HEK293 (cell line): ENCODE results near the gene SAMD3.

Source experiments
- ELK4 ChIP-seq: IDR thresholded peaks from 2 replicates; pipeline ENCODE4 v1.6.1; 2011; ENCODE audit warnings: mild to moderate bottlenecking, low read depth, low read length, borderline replicate concordance
- KLF17 ChIP-seq: fragments of 450-650 bp; formaldehyde crosslinking; IDR thresholded peaks from 2 replicates; pipeline ENCODE4 v1.5.1; 2016; ENCODE audit warnings: missing biosample characterization, missing genetic modification characterization
- MEIS1 ChIP-seq: sonication (generic); formaldehyde crosslinking; IDR thresholded peaks from 2 replicates; pipeline ENCODE4 v1.8.1; 2022; ENCODE audit warnings: missing genetic modification reagents, mild to moderate bottlenecking, borderline replicate concordance
- PBX3 ChIP-seq: sonication (generic); formaldehyde crosslinking; IDR thresholded peaks from 2 replicates; pipeline ENCODE4 v1.8.1; 2022; ENCODE audit warnings: mild to moderate bottlenecking, moderate library complexity, missing genetic modification reagents
- PRDM10 ChIP-seq: fragments of 450-650 bp; formaldehyde crosslinking; IDR thresholded peaks from 2 replicates; pipeline ENCODE4 v1.5.1; 2016; ENCODE audit warnings: missing biosample characterization, missing genetic modification characterization
- RBAK ChIP-seq: fragments of 450-650 bp; formaldehyde crosslinking; IDR thresholded peaks from 2 replicates; pipeline ENCODE4 v1.5.1; 2016; ENCODE audit warnings: missing biosample characterization, missing genetic modification characterization
- SETDB1 ChIP-seq: IDR thresholded peaks from one replicate; pipeline ENCODE4 v1.6.1; 2017; ENCODE audit warnings: mild to moderate bottlenecking, low read length, moderate library complexity, mixed read lengths; ENCODE audit not compliant: insufficient read length
- ZBTB17 ChIP-seq: fragments of 450-650 bp; formaldehyde crosslinking; IDR thresholded peaks from 2 replicates; pipeline ENCODE4 v1.5.1; 2016; ENCODE audit warnings: missing biosample characterization, missing genetic modification characterization
- ZFP37 ChIP-seq: fragments of 450-650 bp; formaldehyde crosslinking; IDR thresholded peaks from 2 replicates; pipeline ENCODE4 v1.5.1; 2016; ENCODE audit warnings: missing biosample characterization, missing genetic modification characterization
- ZNF138 ChIP-seq: fragments of 450-650 bp; formaldehyde crosslinking; IDR thresholded peaks from 2 replicates; pipeline ENCODE4 v1.5.1; 2016; ENCODE audit warnings: missing biosample characterization, missing genetic modification characterization, borderline replicate concordance
- ZNF169 ChIP-seq: fragments of 450-650 bp; formaldehyde crosslinking; IDR thresholded peaks from 2 replicates; pipeline ENCODE4 v1.5.1; 2016; ENCODE audit warnings: missing biosample characterization, missing genetic modification characterization
- ZNF2 ChIP-seq: fragments of 450-650 bp; formaldehyde crosslinking; IDR thresholded peaks from 2 replicates; pipeline ENCODE4 v1.5.1; 2016; ENCODE audit warnings: missing biosample characterization, missing genetic modification characterization
- ZNF221 ChIP-seq: fragments of 450-650 bp; formaldehyde crosslinking; IDR thresholded peaks from 2 replicates; pipeline ENCODE4 v1.5.1; 2017; ENCODE audit warnings: missing biosample characterization, missing genetic modification characterization, borderline replicate concordance
- ZNF26 ChIP-seq: fragments of 450-650 bp; formaldehyde crosslinking; IDR thresholded peaks from 2 replicates; pipeline ENCODE4 v1.5.1; 2016; ENCODE audit warnings: missing biosample characterization, missing genetic modification characterization
- ZNF274 ChIP-seq, 2 experiments: fragments of 200-500 bp in 1 of 2; fragments of 450-650 bp in 1 of 2; sonication (Bioruptor generic) in 1 of 2; formaldehyde crosslinking in 1 of 2; IDR thresholded peaks; 2 replicates each; pipeline versions ENCODE4 v1.5.1 to v1.6.1; 2014 to 2016; ENCODE audit warnings: borderline replicate concordance in 1 of 2, inconsistent platforms in 1 of 2, low read length in 1 of 2, missing biosample characterization in 1 of 2, missing genetic modification characterization in 1 of 2
- ZNF302 ChIP-seq: fragments of 450-650 bp; formaldehyde crosslinking; IDR thresholded peaks from 2 replicates; pipeline ENCODE4 v1.5.1; 2016; ENCODE audit warnings: missing biosample characterization, missing genetic modification characterization, low read depth
- ZNF324 ChIP-seq: fragments of 450-650 bp; formaldehyde crosslinking; IDR thresholded peaks from 2 replicates; pipeline ENCODE4 v1.5.1; 2016; ENCODE audit warnings: missing biosample characterization, missing genetic modification characterization
- ZNF394 ChIP-seq: fragments of 450-650 bp; formaldehyde crosslinking; IDR thresholded peaks from 2 replicates; pipeline ENCODE4 v1.5.1; 2016; ENCODE audit warnings: missing biosample characterization, missing genetic modification characterization, mild to moderate bottlenecking, moderate library complexity, borderline replicate concordance
- ZNF398 ChIP-seq: fragments of 450-650 bp; formaldehyde crosslinking; IDR thresholded peaks from 2 replicates; pipeline ENCODE4 v1.5.1; 2017; ENCODE audit warnings: missing biosample characterization, missing genetic modification characterization
- ZNF555 ChIP-seq: fragments of 450-650 bp; formaldehyde crosslinking; conservative IDR thresholded peaks from 2 replicates; pipeline ENCODE4 v1.5.1; 2017; ENCODE audit warnings: missing biosample characterization, mild to moderate bottlenecking, missing genetic modification characterization, inconsistent platforms
- ZNF571 ChIP-seq: fragments of 450-650 bp; formaldehyde crosslinking; IDR thresholded peaks from 2 replicates; pipeline ENCODE4 v1.5.0; 2017; ENCODE audit warnings: missing biosample characterization, missing genetic modification characterization
- ZNF585B ChIP-seq: fragments of 450-650 bp; formaldehyde crosslinking; IDR thresholded peaks from 2 replicates; pipeline ENCODE4 v1.5.1; 2016; ENCODE audit warnings: missing biosample characterization, missing genetic modification characterization
- ZNF624 ChIP-seq: fragments of 450-650 bp; formaldehyde crosslinking; IDR thresholded peaks from 2 replicates; pipeline ENCODE4 v1.5.1; 2017; ENCODE audit warnings: missing biosample characterization, missing genetic modification characterization
- ZNF701 ChIP-seq: fragments of 450-650 bp; formaldehyde crosslinking; IDR thresholded peaks from 2 replicates; pipeline ENCODE4 v1.5.1; 2016; ENCODE audit warnings: missing biosample characterization, missing genetic modification characterization
- ZNF792 ChIP-seq: fragments of 450-650 bp; formaldehyde crosslinking; IDR thresholded peaks from 2 replicates; pipeline ENCODE4 v1.5.1; 2016; ENCODE audit warnings: missing biosample characterization, missing genetic modification characterization
- ZSCAN30 ChIP-seq: fragments of 450-650 bp; IDR thresholded peaks from 2 replicates; pipeline ENCODE4 v1.5.1; 2018; ENCODE audit warnings: missing biosample characterization, mild to moderate bottlenecking, missing genetic modification characterization, moderate library complexity
- TF ChIP-seq, protein P1 (sequence below): fragments of 450-650 bp; formaldehyde crosslinking; IDR thresholded peaks from 2 replicates; pipeline ENCODE4 v1.5.1; 2016; ENCODE audit warnings: missing biosample characterization, missing genetic modification characterization, low read depth

The SAMD3 gene

DNA sequence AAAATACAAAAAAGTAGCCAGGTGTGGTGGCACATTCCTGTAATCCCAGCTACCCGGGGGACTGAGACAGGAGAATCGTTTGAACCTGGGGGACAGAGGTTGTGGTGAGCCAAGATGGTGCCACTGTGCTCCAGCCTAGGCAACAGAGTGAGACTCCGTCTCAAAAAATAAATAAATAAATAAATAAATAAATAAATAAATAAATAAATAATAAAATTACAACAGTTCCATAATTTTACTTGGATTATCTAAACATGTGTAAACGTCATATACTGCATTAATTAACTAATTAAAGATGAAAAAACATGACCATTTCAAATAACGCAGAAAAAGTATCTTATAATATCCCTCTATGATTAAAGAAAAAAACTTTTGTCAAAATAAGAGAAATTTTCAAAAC lies 65.8 kb downstream of the SAMD3 start (continued):
- TF ChIP-seq, protein P1, sequence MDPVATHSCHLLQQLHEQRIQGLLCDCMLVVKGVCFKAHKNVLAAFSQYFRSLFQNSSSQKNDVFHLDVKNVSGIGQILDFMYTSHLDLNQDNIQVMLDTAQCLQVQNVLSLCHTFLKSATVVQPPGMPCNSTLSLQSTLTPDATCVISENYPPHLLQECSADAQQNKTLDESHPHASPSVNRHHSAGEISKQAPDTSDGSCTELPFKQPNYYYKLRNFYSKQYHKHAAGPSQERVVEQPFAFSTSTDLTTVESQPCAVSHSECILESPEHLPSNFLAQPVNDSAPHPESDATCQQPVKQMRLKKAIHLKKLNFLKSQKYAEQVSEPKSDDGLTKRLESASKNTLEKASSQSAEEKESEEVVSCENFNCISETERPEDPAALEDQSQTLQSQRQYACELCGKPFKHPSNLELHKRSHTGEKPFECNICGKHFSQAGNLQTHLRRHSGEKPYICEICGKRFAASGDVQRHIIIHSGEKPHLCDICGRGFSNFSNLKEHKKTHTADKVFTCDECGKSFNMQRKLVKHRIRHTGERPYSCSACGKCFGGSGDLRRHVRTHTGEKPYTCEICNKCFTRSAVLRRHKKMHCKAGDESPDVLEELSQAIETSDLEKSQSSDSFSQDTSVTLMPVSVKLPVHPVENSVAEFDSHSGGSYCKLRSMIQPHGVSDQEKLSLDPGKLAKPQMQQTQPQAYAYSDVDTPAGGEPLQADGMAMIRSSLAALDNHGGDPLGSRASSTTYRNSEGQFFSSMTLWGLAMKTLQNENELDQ = no peak
- TF ChIP-seq KLF17 (tag by site-specific recombination) (no peak), ZNF138 (tag by site-specific recombination) (no peak), PBX3 (no peak), ZNF324 (tag by site-specific recombination) (no peak), ZNF302 (tag by site-specific recombination) (no peak), ZNF701 (no peak), ZNF169 (tag by site-specific recombination) (no peak), ZNF555 (tag by site-specific recombination) (peak; percentile 91), MEIS1 (CRISPR knock-in tag) (no peak), ZNF274 (IDR thresholded peaks at IDR 0.05; ENCODE audit: low read length) (no peak), ZNF274 (tag by site-specific recombination; IDR thresholded peaks at IDR 0.05; ENCODE audit: borderline replicate concordance) (no peak), ZSCAN30 (tag by site-specific recombination) (no peak), ZNF26 (tag by site-specific recombination) (no peak), ZNF571 (tag by site-specific recombination) (no peak), ZNF624 (tag by site-specific recombination) (no peak), ZBTB17 (no peak), ZNF398 (tag by site-specific recombination) (no peak), ZNF221 (tag by site-specific recombination) (no peak), ZNF394 (peak; percentile 90), RBAK (tag by site-specific recombination) (no peak), ZNF2 (tag by site-specific recombination) (no peak), ELK4 (no peak), ZNF792 (tag by site-specific recombination) (no peak), ZFP37 (0 out of 2 replicates have a peak, but pooled peaks have one; percentile 54), ZNF585B (no peak), SETDB1 (no peak), PRDM10 (no peak)
